Kidney epithelial cell (primary cell): ENCODE results near the gene GAS7. TPM values are rescaled to one million over a fixed set of nuclear protein-coding genes. Genes with fewer than 3 reads are reported as not detected.

Experiments
- DNase-seq: peaks from one replicate; pipeline ENCODE4 v3.0.0-alpha.2; 2010; ENCODE audit warnings: low read depth
- H3K27me3 ChIP-seq: 2 replicates; pipeline ENCODE4 v1.6.0; 2011; ENCODE audit warnings: low read length; ENCODE audit not compliant: control insufficient read depth, insufficient read depth
- H3K36me3 ChIP-seq: 2 replicates; pipeline ENCODE4 v1.5.1; 2011; ENCODE audit warnings: low read length; ENCODE audit not compliant: control insufficient read depth, insufficient read depth
- H3K4me3 ChIP-seq: 2 replicates; pipeline ENCODE4 v1.5.1; 2011; ENCODE audit warnings: low read depth, mild to moderate bottlenecking, control low read depth, low read length
- total RNA-seq: library from RNA; depleted of rRNA; stranded (reverse); fragments of >200 nt; gene quantifications from 2 replicates; pipeline ENCODE4 v1.2.3, GENCODE V29; 2015
- TF ChIP-seq, protein P1 (sequence below): IDR thresholded peaks from 2 replicates; pipeline ENCODE4 v1.5.1; 2011; ENCODE audit warnings: mild to moderate bottlenecking, moderate library complexity, low read length, control low read depth, inconsistent platforms; ENCODE audit not compliant: insufficient read depth, poor library complexity, severe bottlenecking

GAS7 gene
- total RNA-seq, 1 donor from 2014 or later = 3.6 TPM

DNA sequence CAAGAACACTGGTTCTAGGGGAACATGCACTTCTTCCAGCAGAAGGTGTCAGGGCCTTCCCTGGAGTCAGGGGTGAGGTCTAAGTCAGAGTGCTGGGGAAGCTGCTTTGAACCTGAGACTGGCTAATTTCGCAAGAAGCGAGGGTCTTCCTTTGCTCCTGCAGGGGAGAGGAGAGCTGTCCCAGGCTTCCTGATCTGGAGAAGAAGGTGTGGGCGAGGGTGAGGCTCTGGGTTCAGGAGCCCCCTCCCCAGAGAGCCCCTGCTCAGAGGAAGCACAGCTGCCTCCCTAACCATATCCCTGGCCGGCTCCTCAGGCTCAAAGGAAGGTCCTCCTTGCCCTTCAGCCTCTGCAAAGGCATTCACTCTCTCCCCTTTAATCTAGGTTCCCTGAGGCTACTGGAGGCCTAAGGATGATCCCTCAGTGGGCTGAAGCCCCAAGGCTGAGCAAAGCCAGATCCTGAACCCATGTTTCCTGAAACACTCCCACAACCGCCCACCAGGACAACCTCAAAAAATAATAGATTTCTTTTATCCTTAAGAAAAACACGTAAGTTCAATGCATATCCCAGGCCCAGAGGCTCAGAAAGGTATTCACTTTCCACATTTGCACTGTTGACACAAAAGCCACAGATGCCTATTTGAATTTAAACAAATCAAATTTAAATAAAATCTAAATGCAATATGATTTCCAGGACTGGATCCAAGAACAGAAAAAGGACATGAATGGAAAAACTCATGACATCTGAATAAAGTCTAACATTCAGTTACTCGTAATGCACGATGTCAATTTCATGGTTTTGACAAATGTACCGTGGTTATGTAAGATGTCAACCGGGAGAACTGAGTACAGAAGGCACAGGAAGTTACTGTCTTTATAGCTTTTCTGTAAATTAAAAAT lies 221.9 kb downstream of the GAS7 start:
- DNase-seq = no peak
- no peak overlapping the region for H3K4me3 ChIP-seq
- H3K27me3 ChIP-seq = no peaks in the 10 kb centered on the region
- TF ChIP-seq, protein P1, sequence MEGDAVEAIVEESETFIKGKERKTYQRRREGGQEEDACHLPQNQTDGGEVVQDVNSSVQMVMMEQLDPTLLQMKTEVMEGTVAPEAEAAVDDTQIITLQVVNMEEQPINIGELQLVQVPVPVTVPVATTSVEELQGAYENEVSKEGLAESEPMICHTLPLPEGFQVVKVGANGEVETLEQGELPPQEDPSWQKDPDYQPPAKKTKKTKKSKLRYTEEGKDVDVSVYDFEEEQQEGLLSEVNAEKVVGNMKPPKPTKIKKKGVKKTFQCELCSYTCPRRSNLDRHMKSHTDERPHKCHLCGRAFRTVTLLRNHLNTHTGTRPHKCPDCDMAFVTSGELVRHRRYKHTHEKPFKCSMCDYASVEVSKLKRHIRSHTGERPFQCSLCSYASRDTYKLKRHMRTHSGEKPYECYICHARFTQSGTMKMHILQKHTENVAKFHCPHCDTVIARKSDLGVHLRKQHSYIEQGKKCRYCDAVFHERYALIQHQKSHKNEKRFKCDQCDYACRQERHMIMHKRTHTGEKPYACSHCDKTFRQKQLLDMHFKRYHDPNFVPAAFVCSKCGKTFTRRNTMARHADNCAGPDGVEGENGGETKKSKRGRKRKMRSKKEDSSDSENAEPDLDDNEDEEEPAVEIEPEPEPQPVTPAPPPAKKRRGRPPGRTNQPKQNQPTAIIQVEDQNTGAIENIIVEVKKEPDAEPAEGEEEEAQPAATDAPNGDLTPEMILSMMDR = no peak
- no peaks in the 10 kb centered on the region for H3K36me3 ChIP-seq

DNA sequence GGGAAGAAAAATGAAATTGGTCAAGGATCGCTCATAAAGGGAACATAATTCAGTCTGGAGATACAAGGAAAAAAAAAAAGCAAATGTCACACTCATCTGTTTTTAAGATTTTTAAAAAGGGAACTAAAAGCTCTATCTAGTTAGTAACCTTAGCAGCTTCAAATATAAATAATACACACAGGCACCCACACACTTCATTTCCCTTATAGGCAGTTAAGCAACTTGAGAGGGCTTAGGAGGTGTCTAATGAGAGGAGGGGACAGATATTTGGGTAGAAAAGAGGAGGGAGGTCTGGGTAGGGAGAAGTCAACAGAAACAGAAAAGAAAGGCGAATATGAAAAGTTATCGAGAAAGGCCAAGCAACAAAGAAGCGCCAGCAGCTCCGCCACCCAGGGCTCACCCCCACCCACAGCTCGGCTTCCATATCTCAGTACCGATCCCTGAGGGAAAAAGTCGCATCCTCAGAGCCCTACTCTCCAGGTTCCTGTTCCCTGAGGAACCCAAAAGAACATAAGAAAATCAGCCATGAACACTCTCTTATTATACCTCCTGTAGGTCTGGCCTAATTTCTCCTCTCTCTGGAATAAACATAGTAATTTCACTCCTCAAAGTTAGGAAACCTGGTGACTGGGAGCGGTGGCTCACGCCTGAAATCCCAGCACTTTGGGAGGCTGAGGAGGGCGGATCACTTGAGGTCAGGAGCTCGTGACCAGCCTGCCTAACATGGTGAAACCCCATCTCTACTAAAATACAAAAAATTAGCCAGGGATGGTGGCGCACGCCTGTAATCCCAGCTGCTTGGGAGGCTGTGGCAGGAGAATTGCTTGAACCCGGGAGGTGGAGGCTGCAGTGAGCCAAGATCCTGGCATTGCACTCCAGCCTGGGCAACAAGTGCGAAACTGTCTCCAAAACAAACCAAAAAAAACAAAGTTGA lies 223.7 kb downstream of the GAS7 start:
- TF ChIP-seq, protein P1 = no peak
- Histone ChIP-seq H3K4me3 (no peak overlapping the region), H3K27me3 (no peaks in the 10 kb centered on the region), H3K36me3 (no peaks in the 10 kb centered on the region)
- DNase-seq = no peak

DNA sequence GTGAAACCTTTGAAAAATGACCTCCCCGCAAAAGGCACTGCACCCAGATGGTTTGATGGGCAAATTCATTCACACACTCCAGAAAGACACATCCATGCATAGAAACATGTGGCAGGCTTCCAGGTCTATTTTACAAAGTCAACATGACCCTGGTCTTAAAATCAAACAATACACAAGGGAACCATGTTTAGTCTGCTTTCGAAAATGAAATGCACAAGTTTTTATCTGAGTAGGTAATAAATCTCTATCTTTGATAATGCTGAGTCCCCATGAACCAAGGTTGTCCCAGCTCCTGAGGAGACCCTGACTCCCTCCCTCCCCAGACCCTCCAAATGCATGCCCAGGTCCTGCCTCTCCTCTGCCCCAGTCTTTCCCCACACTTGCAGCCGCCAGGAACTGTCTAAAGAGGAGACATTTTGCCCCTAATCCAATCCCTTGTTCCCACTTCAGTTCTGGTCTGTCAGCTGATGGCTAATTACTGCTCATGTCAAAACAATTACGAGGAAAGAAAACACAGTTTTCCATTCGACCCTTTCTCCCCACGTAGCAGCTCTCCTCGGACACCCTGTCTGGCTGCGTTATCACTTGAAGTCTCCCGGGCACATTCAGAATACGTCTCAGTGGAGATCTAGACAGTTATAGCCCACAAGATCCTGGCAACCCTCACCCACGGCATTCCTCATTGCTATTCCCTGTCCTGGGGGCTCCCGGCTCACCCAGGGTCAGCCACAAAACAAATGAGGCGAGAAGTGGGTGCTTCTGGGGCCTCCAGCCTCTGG lies 224.5 kb downstream of the GAS7 start:
- H3K27me3 ChIP-seq = no peaks in the 10 kb centered on the region
- no peak overlapping the region for H3K4me3 ChIP-seq
- H3K36me3 ChIP-seq = no peaks in the 10 kb centered on the region
- TF ChIP-seq, protein P1 = no peak
- no peak for DNase-seq

DNA sequence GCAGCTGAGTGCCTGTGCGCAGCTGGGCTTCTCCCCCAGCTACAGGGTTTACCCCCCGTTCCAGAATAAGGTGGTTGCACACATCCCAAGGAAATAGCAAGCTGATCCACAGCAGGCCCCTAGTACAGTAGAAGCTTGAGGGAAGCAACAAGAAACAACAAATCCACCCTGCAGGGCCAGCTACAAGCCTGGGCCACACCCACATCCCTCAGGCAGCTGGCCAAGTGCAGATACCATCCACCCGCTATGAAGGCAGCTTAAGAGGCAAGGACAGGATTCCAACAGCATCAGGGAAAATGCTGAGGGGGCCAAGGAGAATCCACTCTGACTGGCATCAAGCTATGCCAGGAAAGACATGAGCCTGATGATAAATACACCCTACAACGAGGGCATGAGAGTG lies 226.4 kb downstream of the GAS7 start:
- H3K27me3 ChIP-seq = no peaks in the 10 kb centered on the region
- H3K4me3 ChIP-seq = no peak overlapping the region
- DNase-seq = no peak
- no peaks in the 10 kb centered on the region for H3K36me3 ChIP-seq
- TF ChIP-seq, protein P1 = no peak

DNA sequence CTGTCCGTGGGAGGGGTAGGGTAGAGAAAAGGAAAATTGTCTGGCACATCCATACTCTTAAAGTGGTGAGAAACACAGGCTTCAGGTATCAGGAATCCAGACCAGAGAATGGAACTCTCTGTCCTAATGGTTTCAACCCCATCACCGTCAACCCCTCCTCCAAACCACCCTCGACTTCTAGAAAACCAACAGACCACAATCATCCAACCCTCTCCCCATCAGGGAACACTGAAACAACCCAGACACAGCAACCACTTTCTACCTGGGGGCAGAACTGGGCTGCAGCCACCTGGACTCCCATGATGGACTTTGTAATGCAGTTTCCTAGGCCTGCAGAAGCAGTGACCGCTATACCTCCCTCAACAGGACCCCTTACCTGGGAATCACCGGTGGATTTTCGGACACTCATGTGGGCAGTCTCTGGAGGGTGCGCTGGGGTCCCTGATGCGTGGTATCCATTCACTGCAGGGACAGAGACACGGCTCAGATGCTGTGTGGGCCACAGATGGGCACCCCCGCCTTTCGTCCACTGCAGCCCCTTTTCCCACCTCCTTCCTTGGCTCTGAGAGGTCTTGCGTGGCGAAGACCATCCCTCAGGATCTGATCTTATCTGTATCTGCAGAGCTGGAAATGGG lies 229.0 kb downstream of the GAS7 start:
- H3K27me3 ChIP-seq = no peaks in the 10 kb centered on the region
- TF ChIP-seq, protein P1 = no peak
- no peak overlapping the region for H3K4me3 ChIP-seq
- no peak for DNase-seq
- H3K36me3 ChIP-seq = no peaks in the 10 kb centered on the region
